Panc1 (cell line): ENCODE data around the gene PRSS16. TPM values are rescaled to one million over a fixed set of nuclear protein-coding genes. Genes with fewer than 3 reads are reported as not detected.

Source experiments
- ATAC-seq: fragments of 200-7000 bp; cut with Tn5 transposase; 2 replicates; pipeline ENCODE4 v1.9.1; 2020; ENCODE audit warnings: mild to moderate bottlenecking, moderate library complexity
- BruUV-seq: library from RNA; stranded (reverse); fragments of 400-500 nt; replicated peaks from 2 replicates; lab custom pipeline; 2021; lab: Mats Ljungman, UMichigan
- CTCF ChIA-PET: fragments of 300-600 bp; sonication (Branson Sonifier 250); formaldehyde crosslinking; loops from one replicate; lab custom pipeline; 2022; ENCODE audit warnings: antibody characterized with exemption; lab: Charles Lee
- POLR2A ChIA-PET: fragments of 300-600 bp; sonication (Branson Sonifier 250); formaldehyde crosslinking; loops from one replicate; lab custom pipeline; 2022; ENCODE audit warnings: antibody characterized with exemption; lab: Charles Lee
- DNase-seq: peaks from one replicate; pipeline ENCODE4 v3.0.0-alpha.2; 2010; ENCODE audit warnings: low read depth, low spot score
- H3K27ac ChIP-seq: 2 replicates; pipeline ENCODE4 v1.5.1; 2011; ENCODE audit warnings: mild to moderate bottlenecking, low read length, inconsistent platforms
- H3K27me3 ChIP-seq: fragments of 200-500 bp; sonication (Bioruptor generic); 2 replicates; pipeline ENCODE4 v1.6.0; 2014; ENCODE audit warnings: low read length, inconsistent platforms; ENCODE audit not compliant: control insufficient read depth, insufficient read depth
- H3K36me3 ChIP-seq: fragments of 200-500 bp; sonication (Bioruptor generic); 2 replicates; pipeline ENCODE4 v1.5.1; 2014; ENCODE audit warnings: inconsistent platforms, mild to moderate bottlenecking, low read length, moderate library complexity; ENCODE audit not compliant: control insufficient read depth, insufficient read depth
- H3K4me1 ChIP-seq: 2 replicates; pipeline ENCODE4 v1.5.1; 2011; ENCODE audit warnings: inconsistent platforms, mild to moderate bottlenecking, low read length, moderate library complexity; ENCODE audit not compliant: control insufficient read depth, insufficient read depth
- H3K4me3 ChIP-seq, 2 experiments: 2 replicates each; pipeline ENCODE4 v1.5.1; 2011 to 2012; ENCODE audit warnings: low read depth in 2 of 2, low read length in 2 of 2, mild to moderate bottlenecking in 2 of 2, inconsistent platforms in 1 of 2, moderate library complexity in 1 of 2
- H3K9me3 ChIP-seq: fragments of 200-500 bp; sonication (Bioruptor generic); 2 replicates; pipeline ENCODE4 v1.5.1; 2014; ENCODE audit warnings: low read depth, mild to moderate bottlenecking, inconsistent platforms, low read length, moderate library complexity; ENCODE audit not compliant: control insufficient read depth, insufficient read depth
- POLR2AphosphoS5 ChIP-seq: IDR thresholded peaks from 2 replicates; pipeline ENCODE4 v1.6.1; 2012; ENCODE audit warnings: mild to moderate bottlenecking, low read depth, low read length, moderate library complexity
- SIN3A ChIP-seq: IDR thresholded peaks from 2 replicates; pipeline ENCODE4 v1.6.1; 2012; ENCODE audit warnings: low read depth, mild to moderate bottlenecking, low read length, moderate library complexity, borderline replicate concordance; ENCODE audit not compliant: insufficient read depth
- TCF7L2 ChIP-seq: IDR thresholded peaks from 2 replicates; pipeline ENCODE4 v1.6.1; 2011; ENCODE audit warnings: mild to moderate bottlenecking, low read depth, low read length, inconsistent platforms
- in situ Hi-C: cut with HindIII; loops from 2 replicates; pipeline ENCODE4 v1.10.0; 2016; ENCODE audit warnings: low sequenced_read_pairs, low pct_unique_long_range_greater_than_20kb
- intact Hi-C: fragments of 100-400 bp; cut with micrococcal nuclease; formaldehyde crosslinking; loops from one replicate; pipeline ENCODE4 v1.10.0; 2022; ENCODE audit not compliant: unreplicated experiment
- total RNA-seq: library from RNA; stranded (reverse); gene quantifications from one replicate; pipeline ENCODE4 v1.2.1, GENCODE V29; 2021; ENCODE audit not compliant: unreplicated experiment
- TF ChIP-seq, protein P1 (sequence below): fragments of 450-650 bp; IDR thresholded peaks from 2 replicates; pipeline ENCODE4 v1.5.1; 2017; ENCODE audit warnings: mild to moderate bottlenecking
- TF ChIP-seq, protein P2 (sequence below), 2 experiments: IDR thresholded peaks; 2 replicates each; pipeline ENCODE4 v1.6.1; 2011 to 2012; ENCODE audit warnings: low read depth in 2 of 2, control low read depth in 1 of 2, low read length in 1 of 2, mild to moderate bottlenecking in 1 of 2, moderate library complexity in 1 of 2; ENCODE audit not compliant: insufficient read depth in 1 of 2

Gene PRSS16
- total RNA-seq, 1 experiment from 2014 or later = 4.7 TPM

DNA sequence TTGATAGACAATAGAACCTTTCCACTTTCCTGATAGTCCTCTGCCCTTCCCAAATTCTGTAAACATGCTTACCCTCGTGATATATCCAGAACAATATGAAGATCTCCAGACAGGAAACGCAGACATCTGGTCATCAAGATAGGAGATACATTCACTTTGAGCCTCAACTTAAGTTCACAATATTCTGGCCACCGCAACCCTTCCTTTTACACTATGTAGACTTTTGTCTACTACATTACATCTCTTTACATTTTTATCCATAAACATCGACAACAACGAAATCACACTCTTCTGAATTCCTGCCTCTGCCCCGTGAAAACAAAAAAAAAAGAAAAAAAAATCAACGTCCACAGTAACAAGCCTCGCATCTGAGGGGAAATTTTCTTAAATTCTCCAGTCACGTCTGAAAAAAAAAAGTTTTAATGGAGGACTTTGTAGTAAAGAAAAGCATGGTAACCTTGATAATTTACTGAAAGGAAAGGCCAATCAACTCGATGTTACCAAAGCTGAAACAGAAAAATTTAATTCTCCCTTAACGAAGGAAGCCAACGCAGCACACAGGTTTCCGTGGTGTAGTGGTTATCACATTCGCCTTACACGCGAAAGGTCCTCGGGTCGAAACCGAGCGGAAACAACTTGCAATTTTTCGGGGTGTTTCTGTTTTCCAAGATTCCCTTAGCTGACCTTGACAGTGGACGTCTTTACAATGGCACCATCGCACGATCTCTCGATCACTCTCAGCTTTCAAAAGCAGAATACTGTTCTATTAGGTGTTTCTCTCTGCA lies 42.8 kb downstream of the PRSS16 start:
- Histone ChIP-seq H3K4me3 (peak overlapping the region; percentile 46 to 62), H3K27me3 (no peaks in the 10 kb centered on the region), H3K9me3 (no peaks in the 10 kb centered on the region), H3K36me3 (no peaks in the 10 kb centered on the region), H3K4me1 (peaks cover 27% of the 10 kb centered on the region), H3K27ac (peak overlapping the region; percentile 71)
- BruUV-seq = no TSS peak
- ChIA-PET CTCF (interaction anchor here (0.7 kb wide), 1 partner anchor 206 kb away, joined by 5 read pairs; no protein-coding TSS in a partner anchor), POLR2A (interaction anchor here (0.6 to 1.4 kb wide), 2 partner anchors 143 to 750 kb away, joined by 3 to 5 read pairs; a partner anchor contains a TSS)
- ATAC-seq (peak; percentile 78), DNase-seq (peak; percentile 97)
- TF ChIP-seq, protein P1, sequence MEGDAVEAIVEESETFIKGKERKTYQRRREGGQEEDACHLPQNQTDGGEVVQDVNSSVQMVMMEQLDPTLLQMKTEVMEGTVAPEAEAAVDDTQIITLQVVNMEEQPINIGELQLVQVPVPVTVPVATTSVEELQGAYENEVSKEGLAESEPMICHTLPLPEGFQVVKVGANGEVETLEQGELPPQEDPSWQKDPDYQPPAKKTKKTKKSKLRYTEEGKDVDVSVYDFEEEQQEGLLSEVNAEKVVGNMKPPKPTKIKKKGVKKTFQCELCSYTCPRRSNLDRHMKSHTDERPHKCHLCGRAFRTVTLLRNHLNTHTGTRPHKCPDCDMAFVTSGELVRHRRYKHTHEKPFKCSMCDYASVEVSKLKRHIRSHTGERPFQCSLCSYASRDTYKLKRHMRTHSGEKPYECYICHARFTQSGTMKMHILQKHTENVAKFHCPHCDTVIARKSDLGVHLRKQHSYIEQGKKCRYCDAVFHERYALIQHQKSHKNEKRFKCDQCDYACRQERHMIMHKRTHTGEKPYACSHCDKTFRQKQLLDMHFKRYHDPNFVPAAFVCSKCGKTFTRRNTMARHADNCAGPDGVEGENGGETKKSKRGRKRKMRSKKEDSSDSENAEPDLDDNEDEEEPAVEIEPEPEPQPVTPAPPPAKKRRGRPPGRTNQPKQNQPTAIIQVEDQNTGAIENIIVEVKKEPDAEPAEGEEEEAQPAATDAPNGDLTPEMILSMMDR = no peak
- TF ChIP-seq POLR2AphosphoS5 = peak; percentile 39; the same call in 1 of the 2 replicates
- TF ChIP-seq, protein P2, sequence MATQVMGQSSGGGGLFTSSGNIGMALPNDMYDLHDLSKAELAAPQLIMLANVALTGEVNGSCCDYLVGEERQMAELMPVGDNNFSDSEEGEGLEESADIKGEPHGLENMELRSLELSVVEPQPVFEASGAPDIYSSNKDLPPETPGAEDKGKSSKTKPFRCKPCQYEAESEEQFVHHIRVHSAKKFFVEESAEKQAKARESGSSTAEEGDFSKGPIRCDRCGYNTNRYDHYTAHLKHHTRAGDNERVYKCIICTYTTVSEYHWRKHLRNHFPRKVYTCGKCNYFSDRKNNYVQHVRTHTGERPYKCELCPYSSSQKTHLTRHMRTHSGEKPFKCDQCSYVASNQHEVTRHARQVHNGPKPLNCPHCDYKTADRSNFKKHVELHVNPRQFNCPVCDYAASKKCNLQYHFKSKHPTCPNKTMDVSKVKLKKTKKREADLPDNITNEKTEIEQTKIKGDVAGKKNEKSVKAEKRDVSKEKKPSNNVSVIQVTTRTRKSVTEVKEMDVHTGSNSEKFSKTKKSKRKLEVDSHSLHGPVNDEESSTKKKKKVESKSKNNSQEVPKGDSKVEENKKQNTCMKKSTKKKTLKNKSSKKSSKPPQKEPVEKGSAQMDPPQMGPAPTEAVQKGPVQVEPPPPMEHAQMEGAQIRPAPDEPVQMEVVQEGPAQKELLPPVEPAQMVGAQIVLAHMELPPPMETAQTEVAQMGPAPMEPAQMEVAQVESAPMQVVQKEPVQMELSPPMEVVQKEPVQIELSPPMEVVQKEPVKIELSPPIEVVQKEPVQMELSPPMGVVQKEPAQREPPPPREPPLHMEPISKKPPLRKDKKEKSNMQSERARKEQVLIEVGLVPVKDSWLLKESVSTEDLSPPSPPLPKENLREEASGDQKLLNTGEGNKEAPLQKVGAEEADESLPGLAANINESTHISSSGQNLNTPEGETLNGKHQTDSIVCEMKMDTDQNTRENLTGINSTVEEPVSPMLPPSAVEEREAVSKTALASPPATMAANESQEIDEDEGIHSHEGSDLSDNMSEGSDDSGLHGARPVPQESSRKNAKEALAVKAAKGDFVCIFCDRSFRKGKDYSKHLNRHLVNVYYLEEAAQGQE (IDR thresholded peaks at IDR 0.05; ENCODE audit: insufficient read depth in 1 of 2, low read depth in 2 of 2, low read length in 1 of 2) = no peak
- in situ Hi-C loops = no loop called here
- intact Hi-C loops = no loop called here

DNA sequence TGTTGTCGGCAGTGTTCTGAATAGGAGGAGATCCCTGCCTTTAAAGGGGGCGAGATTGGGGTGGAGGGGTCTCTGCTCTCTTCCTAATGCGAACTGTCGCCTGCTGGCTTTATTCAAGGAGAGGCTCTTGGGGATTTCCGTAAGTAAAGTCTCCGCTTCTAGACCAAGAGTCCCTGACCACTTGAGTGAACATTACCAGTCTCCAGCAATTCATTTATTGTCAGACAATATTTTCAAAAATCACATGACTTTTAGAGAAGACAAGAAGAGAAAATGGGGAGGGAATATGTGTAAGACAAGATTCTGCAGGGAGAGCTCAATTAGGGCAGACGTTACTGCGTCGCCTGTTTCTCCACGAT lies 43.3 kb downstream of the PRSS16 start:
- Histone ChIP-seq H3K4me3 (peak overlapping the region; percentile 46 to 62), H3K4me1 (peaks cover 27% of the 10 kb centered on the region), H3K36me3 (no peaks in the 10 kb centered on the region), H3K27ac (peak overlapping the region; percentile 71), H3K9me3 (no peaks in the 10 kb centered on the region), H3K27me3 (no peaks in the 10 kb centered on the region)
- in situ Hi-C loops (no loop called here), intact Hi-C loops (no loop called here)
- ChIA-PET POLR2A (interaction anchor here (0.6 to 1.4 kb wide), 2 partner anchors 144 to 751 kb away, joined by 3 to 5 read pairs; a partner anchor contains a TSS), CTCF (interaction anchor here (0.7 kb wide), 1 partner anchor 205 kb away, joined by 5 read pairs; no protein-coding TSS in a partner anchor)
- DNase-seq (no peak), ATAC-seq (no peak)
- no TSS peak for BruUV-seq
- TF ChIP-seq TCF7L2 (no peak), SIN3A (no peak), POLR2AphosphoS5 (no peak; the same call in 1 of the 2 replicates)
- TF ChIP-seq, protein P2 (IDR thresholded peaks at IDR 0.05; ENCODE audit: insufficient read depth in 1 of 2, low read depth in 2 of 2, low read length in 1 of 2) = no peak
- TF ChIP-seq, protein P1 = no peak
